SK-N-SH treated with all-trans-retinoic acid at 6 μM for 48 hours (cell line): ENCODE data around the gene CHST13.
"Not testable (repeated sequence)": the region's sequence is repeated elsewhere in the genome, so short reads cannot be mapped to it uniquely, and the experiment has no call there.

Source experiments
- ATAC-seq: fragments of 200-7000 bp; cut with Tn5 transposase; 3 replicates; pipeline ENCODE4 v1.9.1; 2020; ENCODE audit warnings: mild to moderate bottlenecking, moderate library complexity
- CREB5 ChIP-seq: fragments of 250-450 bp; sonication (Bioruptor Pico); IDR thresholded peaks from 2 replicates; pipeline ENCODE4 v1.5.1; 2020; ENCODE audit warnings: low read depth, mild to moderate bottlenecking, moderate library complexity
- CSDC2 ChIP-seq: fragments of 250-450 bp; sonication (Bioruptor Pico); IDR thresholded peaks from 2 replicates; pipeline ENCODE4 v1.5.0; 2020; ENCODE audit warnings: mild to moderate bottlenecking, moderate library complexity
- CSRNP3 ChIP-seq: fragments of 250-450 bp; sonication (Bioruptor Pico); IDR thresholded peaks from 2 replicates; pipeline ENCODE4 v1.5.1; 2021; ENCODE audit warnings: mild to moderate bottlenecking, moderate library complexity
- ESRRG ChIP-seq: fragments of 250-450 bp; sonication (Bioruptor Pico); IDR thresholded peaks from 2 replicates; pipeline ENCODE4 v1.6.1; 2021; ENCODE audit warnings: mild to moderate bottlenecking
- GLIS3 ChIP-seq: fragments of 250-450 bp; sonication (Bioruptor Pico); IDR thresholded peaks from 2 replicates; pipeline ENCODE4 v1.5.0; 2020; ENCODE audit warnings: mild to moderate bottlenecking, moderate library complexity
- ISL1 ChIP-seq: fragments of 250-450 bp; sonication (Bioruptor Pico); IDR thresholded peaks from 2 replicates; pipeline ENCODE4 v2.1.2; 2022; ENCODE audit warnings: mild to moderate bottlenecking, moderate library complexity
- PATZ1 ChIP-seq: fragments of 250-450 bp; sonication (Bioruptor Pico); IDR thresholded peaks from 2 replicates; pipeline ENCODE4 v1.8.0; 2020; ENCODE audit warnings: mild to moderate bottlenecking, moderate library complexity, borderline replicate concordance
- POU6F1 ChIP-seq: fragments of 250-450 bp; sonication (Bioruptor Pico); IDR thresholded peaks from 2 replicates; pipeline ENCODE4 v1.8.0; 2021; ENCODE audit warnings: low read depth, mild to moderate bottlenecking, moderate library complexity, borderline replicate concordance
- RARB ChIP-seq: fragments of 250-450 bp; sonication (Bioruptor Pico); IDR thresholded peaks from 2 replicates; pipeline ENCODE4 v1.8.0; 2021; ENCODE audit warnings: mild to moderate bottlenecking, moderate library complexity
- SNAI2 ChIP-seq: fragments of 250-450 bp; sonication (Bioruptor Pico); IDR thresholded peaks from 2 replicates; pipeline ENCODE4 v1.5.0; 2020; ENCODE audit warnings: mild to moderate bottlenecking, moderate library complexity
- TCF4 ChIP-seq: fragments of 250-450 bp; sonication (Bioruptor Pico); IDR thresholded peaks from 2 replicates; pipeline ENCODE4 v1.8.0; 2021; ENCODE audit warnings: mild to moderate bottlenecking, moderate library complexity, borderline replicate concordance
- TOX ChIP-seq: fragments of 250-450 bp; sonication (Bioruptor Pico); IDR thresholded peaks from 2 replicates; pipeline ENCODE4 v1.8.0; 2021; ENCODE audit warnings: mild to moderate bottlenecking, moderate library complexity, borderline replicate concordance
- TSHZ2 ChIP-seq: fragments of 250-450 bp; sonication (Bioruptor Pico); IDR thresholded peaks from 2 replicates; pipeline ENCODE4 v1.5.0; 2020; ENCODE audit warnings: mild to moderate bottlenecking, moderate library complexity
- ZC3H10 ChIP-seq: fragments of 250-450 bp; sonication (Bioruptor Pico); IDR thresholded peaks from 2 replicates; pipeline ENCODE4 v1.5.1; 2021; ENCODE audit warnings: mild to moderate bottlenecking, moderate library complexity
- ZFP3 ChIP-seq: fragments of 250-450 bp; sonication (Bioruptor Pico); IDR thresholded peaks from 2 replicates; pipeline ENCODE4 v1.5.0; 2020; ENCODE audit warnings: mild to moderate bottlenecking, moderate library complexity
- ZFP30 ChIP-seq: fragments of 450-650 bp; formaldehyde crosslinking; IDR thresholded peaks from 2 replicates; pipeline ENCODE4 v1.5.0; 2022; ENCODE audit warnings: mild to moderate bottlenecking, moderate library complexity
- ZNF565 ChIP-seq: fragments of 450-650 bp; formaldehyde crosslinking; conservative IDR thresholded peaks from 2 replicates; pipeline ENCODE4 v1.5.0; 2020; ENCODE audit warnings: low read depth, mild to moderate bottlenecking, moderate library complexity
- ZNF70 ChIP-seq: fragments of 450-650 bp; formaldehyde crosslinking; IDR thresholded peaks from 2 replicates; pipeline ENCODE4 v1.5.0; 2020; ENCODE audit warnings: mild to moderate bottlenecking, moderate library complexity

CHST13 gene

GRCh38 chr3:126531051-126531330 lies 7.0 kb downstream of the CHST13 start:
- no peak for TF ChIP-seq RARB
- TF ChIP-seq ZC3H10 (CRISPR knock-in tag) = no peak
- TF ChIP-seq PATZ1 (CRISPR knock-in tag) = no peak
- TF ChIP-seq CSRNP3 (CRISPR knock-in tag) = no peak
- TF ChIP-seq GLIS3 (CRISPR knock-in tag) = no peak
- TF ChIP-seq ZFP30 (CRISPR knock-in tag) = no peak
- no peak for TF ChIP-seq POU6F1 (CRISPR knock-in tag)
- no peak for TF ChIP-seq CREB5
- TF ChIP-seq ZNF565 = no peak
- TF ChIP-seq ZFP3 (CRISPR knock-in tag) = no peak
- TF ChIP-seq, all 23 proteins: peak for 0
- no peak for ATAC-seq

GRCh38 chr3:126533506-126533905 lies 9.6 kb downstream of the CHST13 start:
- no peak for ATAC-seq
- TF ChIP-seq PATZ1 (CRISPR knock-in tag) (no peak), SNAI2 (no peak)
- TF ChIP-seq, all 23 proteins: peak for 0

- not testable (repeated sequence) for ATAC-seq
Measured at GRCh38 chr3:126534716-126535115, 10.8 kb downstream of the CHST13 start.

GRCh38 chr3:126535636-126536035 lies 11.7 kb downstream of the CHST13 start:
- ATAC-seq = no peak
- TF ChIP-seq TCF4 (CRISPR knock-in tag) (no peak), ZNF70 (no peak), CSDC2 (CRISPR knock-in tag) (no peak), ZFP30 (CRISPR knock-in tag) (no peak), ESRRG (CRISPR knock-in tag) (no peak), ISL1 (CRISPR knock-in tag) (no peak), SNAI2 (no peak), GLIS3 (CRISPR knock-in tag) (no peak), TOX (CRISPR knock-in tag) (no peak), ZC3H10 (CRISPR knock-in tag) (no peak), TSHZ2 (no peak), CSRNP3 (CRISPR knock-in tag) (no peak)
